ENCODE measurements around the gene FHIT.

DNA sequence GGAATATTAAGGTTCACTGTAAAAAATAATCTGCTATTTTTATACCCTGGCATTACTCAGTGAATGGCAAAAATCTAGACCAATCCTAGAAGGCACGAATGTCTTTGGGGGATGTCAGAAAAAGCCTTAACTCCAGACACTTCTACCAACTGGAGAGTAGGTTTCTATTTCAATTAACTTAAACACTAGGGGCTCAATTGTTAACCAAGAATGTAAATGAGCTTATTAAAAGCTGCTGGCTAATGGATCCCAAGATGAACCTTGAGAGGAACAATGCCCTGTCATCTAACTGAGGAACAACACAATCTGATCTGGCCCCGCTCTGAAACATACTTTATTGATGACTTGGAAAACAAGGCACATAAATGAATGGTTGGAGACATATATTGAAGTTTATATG lies 701.4 kb downstream of the FHIT start:
- TF ChIP-seq EZH2phosphoT487 (IDR thresholded peaks at IDR 0.05; ENCODE audit: insufficient read depth, low read depth) = no peak
- TF ChIP-seq EZH2 (IDR thresholded peaks at IDR 0.05; ENCODE audit: insufficient read depth, poor library complexity, severe bottlenecking) = no peak

Data from GM23248 (cell line).